HG03439 (cell line): ENCODE data around the gene CLIP1.

Experiments used
- ATAC-seq: cut with Tn5 transposase; IDR thresholded peaks from one replicate; pipeline ENCODE4 v1.9.1; 2021; ENCODE audit warnings: mild to moderate bottlenecking, moderate library complexity; ENCODE audit not compliant: unreplicated experiment

CLIP1 gene

GRCh38 chr12:122322501-122322900, 100.0 kb downstream of the CLIP1 start:
- ATAC-seq = no peak

- no peak for ATAC-seq
Measured at GRCh38 chr12:122318607-122319605, 103.6 kb downstream of the CLIP1 start.

- ATAC-seq = no peak
Measured at GRCh38 chr12:122312926-122313325, 109.5 kb downstream of the CLIP1 start.

GRCh38 chr12:122311696-122312095, 110.8 kb downstream of the CLIP1 start:
- ATAC-seq = no peak

- ATAC-seq = no peak
Measured at GRCh38 chr12:122310626-122311333, 111.7 kb downstream of the CLIP1 start.

GRCh38 chr12:122309564-122310121, 112.8 kb downstream of the CLIP1 start:
- no peak for ATAC-seq

GRCh38 chr12:122308811-122309210, 113.7 kb downstream of the CLIP1 start:
- no peak for ATAC-seq

- no peak for ATAC-seq
Measured at GRCh38 chr12:122306407-122306806, 116.1 kb downstream of the CLIP1 start.

GRCh38 chr12:122304924-122305323, 117.5 kb downstream of the CLIP1 start:
- no peak for ATAC-seq

GRCh38 chr12:122303068-122303467, 119.4 kb downstream of the CLIP1 start:
- ATAC-seq = no peak

- ATAC-seq = no peak
Measured at GRCh38 chr12:122298071-122298748, 124.3 kb downstream of the CLIP1 start.

- no peak for ATAC-seq
Measured at GRCh38 chr12:122297494-122297893, 125.0 kb downstream of the CLIP1 start.

- no peak for ATAC-seq
Measured at GRCh38 chr12:122295877-122296276, 126.6 kb downstream of the CLIP1 start.

GRCh38 chr12:122293081-122293480, 129.4 kb downstream of the CLIP1 start:
- ATAC-seq = no peak

GRCh38 chr12:122291431-122291830, 131.0 kb downstream of the CLIP1 start:
- no peak for ATAC-seq

- ATAC-seq = no peak
Measured at GRCh38 chr12:122283680-122284079, 138.8 kb downstream of the CLIP1 start.

- no peak for ATAC-seq
Measured at GRCh38 chr12:122282061-122282460, 140.4 kb downstream of the CLIP1 start.

GRCh38 chr12:122276242-122276641, 146.2 kb downstream of the CLIP1 start:
- no peak for ATAC-seq

- no peak for ATAC-seq
Measured at GRCh38 chr12:122275459-122275858, 147.0 kb downstream of the CLIP1 start.

- peak; percentile 94 for ATAC-seq
Measured at GRCh38 chr12:122266230-122266901, 156.1 kb downstream of the CLIP1 start, which contains the start of gene VPS33A. Gene VPS33A (minus strand): TSS chr12:122266494. CDS start chr12:122266408, 86 bp downstream.
